ENCODE data around the gene LARGE1. TPM values are rescaled to one million over a fixed set of nuclear protein-coding genes. Genes with fewer than 3 reads are reported as not detected.

LARGE1 gene
- polyA plus RNA-seq, 3 donors from 2014 or later = 0.04 to 0.29 TPM; not detected in 1

DNA sequence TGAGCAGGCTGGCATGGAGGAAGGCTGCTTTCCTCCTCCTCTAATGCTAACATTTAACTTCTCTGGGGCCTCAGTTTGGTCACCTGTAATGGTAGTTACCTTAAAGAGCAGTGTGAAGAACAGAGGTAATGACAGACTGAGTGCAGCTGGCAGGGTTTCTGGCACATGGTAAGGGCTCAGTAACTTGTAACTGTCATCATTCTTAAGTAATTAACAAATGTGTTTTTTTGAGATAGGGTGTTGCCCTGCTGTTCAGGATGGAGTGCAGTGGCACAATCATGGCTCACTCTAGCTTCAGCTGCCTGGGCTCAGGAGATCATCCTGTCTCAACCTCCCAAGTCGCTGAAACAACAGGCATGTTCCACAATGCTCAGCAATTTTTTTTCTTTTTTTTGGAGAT is 620.1 kb downstream of the LARGE1 start:
- H3K27ac Mint-ChIP-seq = no peak overlapping the region
- H3K4me3 Mint-ChIP-seq = no peak overlapping the region
- peaks cover 0 to 4% (median 0%) of the 10 kb centered on the region in 3 donors for H3K27me3 Mint-ChIP-seq (ENCODE audit: low read depth in 3 of 3)
- DNase-seq = no peak
- no peaks in the 10 kb centered on the region for H3K4me1 Mint-ChIP-seq
- H3K9me3 Mint-ChIP-seq = no peaks in the 10 kb centered on the region
- H3K36me3 Mint-ChIP-seq = no peaks in the 10 kb centered on the region

DNA sequence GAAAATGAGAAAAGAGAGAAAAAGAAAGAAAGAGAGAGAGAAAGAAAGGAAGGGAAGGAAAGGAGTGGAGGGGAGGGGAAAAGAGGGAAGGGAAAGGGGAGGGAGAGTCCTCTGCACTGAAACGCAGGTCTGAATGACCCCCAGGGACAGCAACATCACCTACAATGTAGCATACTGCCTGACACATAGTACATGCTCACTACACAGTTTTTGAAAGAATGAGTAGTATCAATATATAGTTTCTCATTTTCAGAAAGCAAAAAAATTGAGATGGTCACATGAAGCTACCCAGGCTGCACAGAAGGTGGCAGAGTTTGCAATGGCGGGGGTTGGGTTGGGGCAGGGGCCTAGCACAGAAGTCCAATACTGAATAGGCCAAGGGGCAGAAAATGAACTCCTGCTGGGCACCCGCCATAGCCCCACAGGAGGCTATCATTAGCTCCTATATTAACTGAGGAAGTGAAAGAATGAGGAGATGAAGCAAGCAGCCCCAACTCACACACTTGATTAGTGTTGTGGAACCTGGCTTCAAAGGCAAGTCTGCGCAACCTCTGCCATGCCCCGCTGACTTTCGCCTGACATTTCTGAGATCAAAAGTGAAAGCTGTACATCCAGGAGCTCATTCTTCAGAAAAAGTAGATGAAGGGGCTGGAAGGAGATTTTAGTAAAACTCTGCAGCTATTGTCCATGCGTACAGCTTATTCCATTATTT is 620.9 kb downstream of the LARGE1 start:
- H3K4me3 Mint-ChIP-seq = no peak overlapping the region
- no peak overlapping the region for H3K27ac Mint-ChIP-seq
- DNase-seq = no peak
- peaks cover 0 to 2% (median 0%) of the 10 kb centered on the region in 3 donors for H3K27me3 Mint-ChIP-seq (ENCODE audit: low read depth in 3 of 3)
- no peaks in the 10 kb centered on the region for H3K36me3 Mint-ChIP-seq
- H3K9me3 Mint-ChIP-seq = no peaks in the 10 kb centered on the region
- no peaks in the 10 kb centered on the region for H3K4me1 Mint-ChIP-seq

DNA sequence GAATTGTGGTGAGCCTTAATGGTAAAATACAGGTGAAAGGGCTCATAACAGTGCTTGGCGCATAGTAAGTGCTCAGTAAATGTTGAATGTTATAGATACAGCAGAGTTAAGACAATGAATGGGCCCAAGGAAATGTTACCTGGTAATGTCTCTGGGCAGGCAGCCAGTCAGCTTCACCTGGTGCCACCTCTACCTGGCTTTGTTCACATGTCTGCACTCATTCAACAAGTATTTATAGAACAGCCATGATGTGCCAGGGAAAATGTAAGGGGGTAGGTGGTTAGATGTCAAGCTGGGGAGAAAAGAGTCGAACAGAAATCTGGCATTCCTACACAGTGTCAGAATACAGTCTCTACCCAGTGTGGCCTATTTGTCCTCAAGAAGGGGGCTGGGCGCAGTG is 623.3 kb downstream of the LARGE1 start:
- Mint-ChIP-seq H3K27ac (no peak overlapping the region), H3K4me3 (no peak overlapping the region), H3K4me1 (no peaks in the 10 kb centered on the region), H3K36me3 (no peaks in the 10 kb centered on the region), H3K27me3 (ENCODE audit: low read depth in 3 of 3) (peaks cover 0 to 2% (median 0%) of the 10 kb centered on the region in 3 donors), H3K9me3 (no peaks in the 10 kb centered on the region)
- no peak for DNase-seq

DNA sequence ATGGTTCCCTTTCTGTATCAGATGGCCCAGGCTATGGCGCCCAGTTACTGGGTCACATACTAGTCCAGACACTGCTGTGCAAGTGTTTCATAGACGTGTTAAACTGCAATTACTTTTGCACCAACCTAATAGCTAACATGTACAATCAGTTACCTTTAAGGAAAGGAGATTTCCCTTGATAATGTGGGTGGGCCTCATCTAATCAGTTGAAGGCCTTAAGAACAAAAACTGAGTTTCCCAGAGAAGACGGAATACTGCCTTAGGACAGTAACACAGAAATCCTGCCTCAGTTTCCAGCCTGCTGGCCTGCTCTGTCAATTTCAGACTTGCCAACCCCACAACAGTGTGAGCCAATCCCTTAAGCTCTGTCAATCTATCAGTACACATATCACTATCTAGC is 632.2 kb downstream of the LARGE1 start:
- Mint-ChIP-seq H3K27me3 (ENCODE audit: low read depth in 3 of 3) (peaks cover 0 to 5% (median 0%) of the 10 kb centered on the region in 3 donors), H3K27ac (no peak overlapping the region), H3K4me1 (no peaks in the 10 kb centered on the region), H3K9me3 (no peaks in the 10 kb centered on the region), H3K36me3 (no peaks in the 10 kb centered on the region), H3K4me3 (no peak overlapping the region)
- no peak for DNase-seq

DNA sequence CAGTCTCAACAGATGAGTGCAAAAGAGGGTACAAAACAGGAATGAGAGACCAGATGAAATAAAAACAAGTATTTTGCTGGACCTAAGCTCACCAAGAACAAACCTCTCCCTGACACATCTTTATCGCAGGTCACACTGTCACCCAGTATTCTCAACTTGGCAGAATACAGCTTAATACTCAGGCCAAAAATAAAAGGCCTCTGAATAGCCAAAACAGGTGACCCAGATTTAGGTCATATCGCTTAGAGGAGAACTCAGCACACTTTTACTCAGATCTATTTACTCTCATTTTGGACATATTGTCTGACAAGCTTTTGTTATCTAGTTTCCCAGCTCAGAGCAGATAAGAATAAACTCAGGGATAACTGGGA is 645.2 kb downstream of the LARGE1 start:
- H3K36me3 Mint-ChIP-seq = peaks cover 0 to 7% (median 0%) of the 10 kb centered on the region in 3 donors
- no peak overlapping the region for H3K27ac Mint-ChIP-seq
- DNase-seq = no peak
- H3K27me3 Mint-ChIP-seq (ENCODE audit: low read depth in 3 of 3) = peaks cover 0 to 2% (median 0%) of the 10 kb centered on the region in 3 donors
- no peaks in the 10 kb centered on the region for H3K9me3 Mint-ChIP-seq
- no peak overlapping the region for H3K4me3 Mint-ChIP-seq
- no peaks in the 10 kb centered on the region for H3K4me1 Mint-ChIP-seq

DNA sequence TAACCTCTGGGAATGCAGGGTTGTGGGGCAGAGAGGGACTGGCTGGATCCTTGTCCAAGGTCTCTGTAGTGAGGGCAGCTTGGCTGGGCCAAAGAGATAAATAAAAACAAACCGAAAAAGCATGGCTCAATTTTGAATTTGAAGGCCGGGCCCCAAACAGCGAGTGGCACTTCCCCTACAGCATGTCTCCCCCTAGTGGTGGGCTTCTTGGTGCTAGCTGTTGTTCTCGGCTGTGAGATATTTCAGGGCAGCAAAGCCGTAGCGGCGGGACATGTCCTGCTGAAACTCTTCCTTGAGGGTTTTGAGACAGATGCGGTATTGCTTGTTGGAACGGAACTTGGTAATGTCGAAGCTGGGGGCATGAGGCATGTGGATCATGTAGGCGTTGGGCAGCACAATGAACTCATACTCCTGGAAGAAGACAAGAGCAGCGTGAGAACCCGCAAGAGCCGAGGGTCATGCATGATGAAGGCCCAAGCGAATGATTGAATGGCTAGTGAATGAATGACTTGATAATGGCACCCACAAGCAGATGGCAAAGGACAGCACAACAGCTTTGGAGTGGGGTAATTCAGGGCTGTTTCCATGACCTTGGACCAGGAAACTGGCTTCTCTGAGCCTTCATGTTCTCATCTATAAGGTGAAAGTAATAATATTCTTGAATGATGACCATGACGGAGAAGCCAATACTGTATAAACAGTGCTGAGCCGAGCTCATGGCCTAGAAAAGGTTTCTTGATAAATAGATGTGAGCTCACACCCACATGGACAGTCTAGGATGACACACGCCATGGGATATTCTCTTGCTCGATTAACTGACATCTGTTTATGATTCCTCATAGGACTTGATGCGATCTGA is 645.8 kb downstream of the LARGE1 start:
- H3K4me3 Mint-ChIP-seq = no peak overlapping the region
- no peak for DNase-seq
- H3K36me3 Mint-ChIP-seq = peaks cover 0 to 7% (median 0%) of the 10 kb centered on the region in 3 donors
- peaks cover 0 to 2% (median 0%) of the 10 kb centered on the region in 3 donors for H3K27me3 Mint-ChIP-seq (ENCODE audit: low read depth in 3 of 3)
- no peaks in the 10 kb centered on the region for H3K9me3 Mint-ChIP-seq
- no peaks in the 10 kb centered on the region for H3K4me1 Mint-ChIP-seq
- no peak overlapping the region for H3K27ac Mint-ChIP-seq

DNA sequence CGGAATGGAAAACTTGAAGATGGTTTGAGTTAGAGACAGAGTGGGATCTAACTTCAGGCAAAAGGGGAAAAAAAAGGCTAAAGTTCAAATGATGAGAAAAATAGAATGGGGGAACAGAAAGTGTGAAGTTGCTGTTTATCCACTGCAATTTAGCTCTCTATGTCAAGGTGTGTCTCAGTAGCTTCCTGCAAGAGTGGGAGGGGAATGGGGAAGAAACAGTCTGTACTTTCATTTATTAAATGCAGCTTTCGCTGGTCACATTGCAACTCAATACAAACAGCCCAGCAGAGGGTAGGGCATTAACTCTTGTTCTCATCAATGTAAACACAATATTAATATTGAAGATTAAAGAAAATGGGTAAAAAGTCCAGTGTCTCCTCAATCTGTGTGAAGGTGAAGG is 647.4 kb downstream of the LARGE1 start:
- Mint-ChIP-seq H3K4me1 (no peaks in the 10 kb centered on the region), H3K9me3 (no peaks in the 10 kb centered on the region), H3K27ac (no peak overlapping the region), H3K27me3 (ENCODE audit: low read depth in 3 of 3) (peaks cover 0 to 2% (median 0%) of the 10 kb centered on the region in 3 donors), H3K36me3 (peaks cover 0 to 7% (median 0%) of the 10 kb centered on the region in 3 donors), H3K4me3 (no peak overlapping the region)
- no peak for DNase-seq

DNA sequence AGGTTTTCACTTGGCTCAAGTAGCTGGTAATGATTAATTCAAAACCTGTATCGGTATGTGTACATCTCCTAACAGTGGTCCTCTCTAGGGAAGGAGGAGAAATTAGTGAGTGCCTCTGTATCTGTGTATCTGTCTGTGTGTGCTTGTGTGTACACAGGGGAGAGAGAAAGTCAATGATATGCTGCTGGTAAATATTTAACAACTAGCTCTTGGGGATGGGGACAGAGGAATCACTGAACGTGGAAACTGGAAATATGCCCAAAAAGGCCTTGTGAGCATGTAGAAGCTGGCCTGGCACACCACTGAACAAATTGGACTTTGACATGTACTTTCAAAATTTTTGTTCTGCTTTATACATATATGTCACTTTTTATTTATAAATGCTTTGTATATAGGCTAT is 648.1 kb downstream of the LARGE1 start:
- H3K27me3 Mint-ChIP-seq (ENCODE audit: low read depth in 3 of 3) = peaks cover 0 to 2% (median 0%) of the 10 kb centered on the region in 3 donors
- no peaks in the 10 kb centered on the region for H3K4me1 Mint-ChIP-seq
- H3K27ac Mint-ChIP-seq = no peak overlapping the region
- no peak overlapping the region for H3K4me3 Mint-ChIP-seq
- H3K36me3 Mint-ChIP-seq = peaks cover 0 to 7% (median 0%) of the 10 kb centered on the region in 3 donors
- no peaks in the 10 kb centered on the region for H3K9me3 Mint-ChIP-seq
- no peak for DNase-seq

DNA sequence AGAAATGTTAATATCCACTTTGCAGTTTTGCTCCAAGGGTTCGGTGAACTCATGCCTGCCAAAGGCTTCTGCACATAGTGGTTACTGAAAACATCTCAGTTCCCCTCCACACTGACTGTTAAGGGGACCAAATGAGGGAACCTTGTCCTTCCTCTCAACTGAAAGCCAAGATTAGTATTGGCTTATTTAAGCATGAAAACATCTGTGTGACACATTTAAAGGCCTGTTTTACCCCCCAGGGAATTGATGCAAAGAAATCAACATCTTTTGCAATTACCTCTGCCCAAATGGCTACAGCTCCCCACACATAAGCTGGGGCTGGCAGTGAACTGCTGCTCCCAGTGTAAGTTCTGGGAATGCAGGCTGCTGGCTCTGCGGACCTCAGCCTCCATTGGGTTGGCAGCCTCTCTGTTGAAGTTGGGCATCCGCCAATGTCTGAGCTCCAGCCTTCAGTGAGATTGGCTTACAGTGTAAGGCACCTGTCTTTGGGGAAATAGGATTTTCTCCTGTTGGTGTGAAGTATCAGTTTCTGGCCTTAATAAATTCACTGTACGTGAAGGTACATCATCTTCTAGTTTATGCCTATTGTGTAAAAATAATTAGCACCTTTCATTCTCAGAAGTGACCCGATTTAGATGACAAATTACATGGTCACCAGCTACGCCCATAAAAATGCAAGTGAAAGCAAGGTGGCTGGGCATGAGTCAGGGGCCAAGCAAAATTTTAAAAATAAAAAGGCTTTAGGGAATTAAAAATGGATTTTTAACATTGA is 648.7 kb downstream of the LARGE1 start:
- Mint-ChIP-seq H3K27ac (no peak overlapping the region), H3K4me3 (no peak overlapping the region), H3K9me3 (no peaks in the 10 kb centered on the region), H3K36me3 (peaks cover 0 to 7% (median 0%) of the 10 kb centered on the region in 3 donors), H3K4me1 (no peaks in the 10 kb centered on the region), H3K27me3 (ENCODE audit: low read depth in 3 of 3) (peaks cover 0 to 4% (median 0%) of the 10 kb centered on the region in 3 donors)
- DNase-seq = no peak

DNA sequence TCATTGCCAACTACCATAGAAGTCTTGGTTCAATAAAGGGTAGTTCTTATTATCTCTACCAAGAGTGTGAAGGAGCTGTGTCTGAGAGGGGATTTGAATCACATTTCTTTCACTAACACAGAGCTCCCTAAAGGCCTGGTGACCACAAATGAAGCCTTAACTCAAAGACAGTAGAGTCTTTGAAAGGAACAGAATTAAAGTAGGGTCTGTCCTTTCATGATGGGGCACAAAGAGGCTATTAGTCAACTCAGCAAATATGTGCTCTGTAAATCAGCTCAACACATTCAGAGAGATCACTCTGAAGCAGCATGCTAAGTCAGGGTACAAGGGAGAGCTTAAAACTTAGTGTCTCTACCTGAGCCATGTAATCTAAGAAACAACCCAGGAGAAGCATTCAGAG is 649.7 kb downstream of the LARGE1 start:
- no peak overlapping the region for H3K4me3 Mint-ChIP-seq
- no peaks in the 10 kb centered on the region for H3K4me1 Mint-ChIP-seq

DNA sequence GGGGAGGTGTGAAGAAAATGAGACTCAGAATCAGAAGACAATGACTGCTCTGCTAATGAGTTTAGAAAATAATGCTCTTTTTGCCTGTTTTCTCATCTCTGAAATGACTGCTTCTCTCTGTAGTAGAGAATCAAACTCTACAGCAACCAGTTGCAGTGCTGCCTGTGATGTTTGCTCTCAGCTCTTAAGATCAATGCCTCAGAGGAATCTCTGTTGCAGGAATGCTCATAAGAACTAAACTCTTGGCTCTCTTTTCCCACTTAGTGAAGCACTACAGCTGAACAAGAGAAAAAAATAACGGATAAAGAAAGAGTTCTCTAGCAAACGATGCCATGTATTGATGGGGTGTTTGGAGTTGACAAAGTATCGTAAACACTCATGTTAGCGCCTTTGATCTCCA is 658.6 kb downstream of the LARGE1 start:
- Mint-ChIP-seq H3K36me3 (no peaks in the 10 kb centered on the region), H3K27ac (no peak overlapping the region), H3K4me3 (no peak overlapping the region), H3K4me1 (no peaks in the 10 kb centered on the region), H3K27me3 (ENCODE audit: low read depth in 3 of 3) (peaks cover 0 to 11% (median 3%) of the 10 kb centered on the region in 3 donors), H3K9me3 (peaks cover 0 to 2% (median 0%) of the 10 kb centered on the region in 6 donors)
- no peak for DNase-seq

More for the DNA sequence above, 649.7 kb downstream of the LARGE1 start:
- no peak overlapping the region for H3K27ac Mint-ChIP-seq
- peaks cover 0 to 4% (median 0%) of the 10 kb centered on the region in 3 donors for H3K27me3 Mint-ChIP-seq (ENCODE audit: low read depth in 3 of 3)
- no peak for DNase-seq
- no peaks in the 10 kb centered on the region for H3K9me3 Mint-ChIP-seq
- peaks cover 0 to 4% (median 0%) of the 10 kb centered on the region in 3 donors for H3K36me3 Mint-ChIP-seq

DNA sequence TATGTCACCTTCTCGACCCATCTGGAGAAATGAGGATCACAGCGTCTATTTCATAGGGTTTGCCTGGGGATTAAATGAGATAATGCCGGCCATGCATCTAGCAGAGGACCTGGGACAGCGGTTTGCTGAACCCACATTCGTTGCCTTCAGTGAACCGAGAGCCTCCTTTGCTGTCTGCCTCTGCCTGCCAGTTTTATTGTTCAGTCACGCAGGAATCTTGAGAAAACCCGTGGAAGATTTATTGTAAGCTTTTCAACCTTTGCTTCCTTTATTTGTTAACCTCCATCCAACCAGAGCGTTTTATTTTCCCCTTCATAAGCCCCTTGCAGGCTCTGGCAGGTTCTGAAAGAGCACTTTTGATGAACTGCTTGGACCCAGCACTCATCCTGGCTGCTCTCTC is 659.8 kb downstream of the LARGE1 start:
- Mint-ChIP-seq H3K27me3 (ENCODE audit: low read depth in 3 of 3) (peaks cover 0 to 11% (median 3%) of the 10 kb centered on the region in 3 donors), H3K36me3 (no peaks in the 10 kb centered on the region), H3K4me1 (no peaks in the 10 kb centered on the region), H3K4me3 (no peak overlapping the region), H3K9me3 (peaks cover 0 to 2% (median 0%) of the 10 kb centered on the region in 6 donors), H3K27ac (no peak overlapping the region)
- DNase-seq = no peak

DNA sequence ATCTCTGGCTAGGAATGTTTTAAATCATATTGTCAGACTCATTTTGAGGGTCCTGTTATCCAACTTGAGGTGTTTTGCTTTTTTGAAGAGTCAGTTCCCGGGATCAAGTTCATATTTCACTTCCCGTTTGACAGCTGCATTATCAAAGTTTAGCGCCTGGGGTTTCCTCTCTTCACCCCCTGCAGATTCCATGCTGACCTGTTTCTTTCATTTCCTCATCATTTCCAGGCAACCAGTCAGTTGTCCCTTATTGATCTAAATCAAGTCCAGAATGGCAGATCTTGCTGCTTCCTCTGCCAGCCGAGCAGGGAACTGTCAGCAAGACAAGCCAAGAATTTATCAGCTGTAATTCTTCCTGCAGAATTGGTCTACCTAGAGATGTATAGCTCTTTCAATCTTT is 664.5 kb downstream of the LARGE1 start:
- Mint-ChIP-seq H3K4me3 (no peak overlapping the region), H3K36me3 (no peaks in the 10 kb centered on the region), H3K9me3 (peaks cover 0 to 4% (median 0%) of the 10 kb centered on the region in 6 donors), H3K27me3 (ENCODE audit: low read depth in 3 of 3) (peaks cover 0 to 11% (median 3%) of the 10 kb centered on the region in 3 donors), H3K27ac (no peak overlapping the region), H3K4me1 (no peaks in the 10 kb centered on the region)
- DNase-seq = no peak

Measured in immature natural killer cell (primary cell).